ENCODE data around the gene VPS8.

DNA sequence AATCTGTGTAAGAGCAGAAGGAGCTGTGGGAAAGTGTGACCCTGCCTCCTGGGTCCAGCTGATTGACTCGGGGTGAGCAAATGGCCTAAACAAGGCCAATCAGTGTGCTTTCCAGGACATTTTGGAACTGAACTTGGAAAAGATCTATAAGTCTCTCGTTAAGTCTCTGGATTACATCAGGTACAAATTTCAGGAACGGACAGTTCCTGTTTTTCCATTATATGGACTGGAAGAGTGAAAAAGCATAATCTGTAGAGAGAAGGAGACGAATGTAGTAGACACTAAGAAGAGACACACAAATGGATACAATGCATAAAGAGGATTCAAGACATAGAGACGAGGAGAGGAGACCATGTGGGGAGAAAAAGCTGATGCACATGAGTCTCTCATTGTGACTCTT, 173.6 kb downstream of the VPS8 start:
- TF ChIP-seq, protein P1, sequence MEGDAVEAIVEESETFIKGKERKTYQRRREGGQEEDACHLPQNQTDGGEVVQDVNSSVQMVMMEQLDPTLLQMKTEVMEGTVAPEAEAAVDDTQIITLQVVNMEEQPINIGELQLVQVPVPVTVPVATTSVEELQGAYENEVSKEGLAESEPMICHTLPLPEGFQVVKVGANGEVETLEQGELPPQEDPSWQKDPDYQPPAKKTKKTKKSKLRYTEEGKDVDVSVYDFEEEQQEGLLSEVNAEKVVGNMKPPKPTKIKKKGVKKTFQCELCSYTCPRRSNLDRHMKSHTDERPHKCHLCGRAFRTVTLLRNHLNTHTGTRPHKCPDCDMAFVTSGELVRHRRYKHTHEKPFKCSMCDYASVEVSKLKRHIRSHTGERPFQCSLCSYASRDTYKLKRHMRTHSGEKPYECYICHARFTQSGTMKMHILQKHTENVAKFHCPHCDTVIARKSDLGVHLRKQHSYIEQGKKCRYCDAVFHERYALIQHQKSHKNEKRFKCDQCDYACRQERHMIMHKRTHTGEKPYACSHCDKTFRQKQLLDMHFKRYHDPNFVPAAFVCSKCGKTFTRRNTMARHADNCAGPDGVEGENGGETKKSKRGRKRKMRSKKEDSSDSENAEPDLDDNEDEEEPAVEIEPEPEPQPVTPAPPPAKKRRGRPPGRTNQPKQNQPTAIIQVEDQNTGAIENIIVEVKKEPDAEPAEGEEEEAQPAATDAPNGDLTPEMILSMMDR (IDR thresholded peaks at IDR 0.05): no peak
- TF ChIP-seq POLR2A (IDR thresholded peaks at IDR 0.05): no peak

All from esophagus squamous epithelium (tissue), 4 donors.